ENCODE results near the gene GCNT2.
"Not testable (repeated sequence)": the region's sequence is repeated elsewhere in the genome, so short reads cannot be mapped to it uniquely, and the experiment has no call there.

The GCNT2 gene

DNA sequence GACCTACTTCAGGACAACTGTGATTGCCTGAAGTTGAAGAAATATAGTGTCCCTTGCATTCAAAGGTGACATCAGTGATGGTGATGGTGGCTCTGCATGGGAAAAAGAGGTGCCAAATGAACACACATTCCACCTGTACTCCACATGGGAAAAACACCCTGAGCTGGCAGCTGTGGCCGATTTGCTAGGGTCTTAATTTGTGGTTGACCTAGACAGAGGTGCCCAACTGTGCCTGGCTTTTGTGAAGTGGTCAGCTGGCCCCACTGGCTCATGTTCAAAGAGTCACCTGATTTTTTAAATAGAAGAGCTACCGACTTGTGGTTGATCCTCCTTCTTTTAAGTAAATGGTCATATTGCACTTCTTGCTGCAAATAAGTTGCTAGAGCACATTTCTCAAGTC is 7.6 kb upstream of the GCNT2 start:
- in situ Hi-C loops (cut with MboI; ENCODE audit: low sequenced_read_pairs): loop anchor here (10.0 kb wide), 1 partner anchor 291 kb away; no protein-coding TSS in a partner anchor

DNA sequence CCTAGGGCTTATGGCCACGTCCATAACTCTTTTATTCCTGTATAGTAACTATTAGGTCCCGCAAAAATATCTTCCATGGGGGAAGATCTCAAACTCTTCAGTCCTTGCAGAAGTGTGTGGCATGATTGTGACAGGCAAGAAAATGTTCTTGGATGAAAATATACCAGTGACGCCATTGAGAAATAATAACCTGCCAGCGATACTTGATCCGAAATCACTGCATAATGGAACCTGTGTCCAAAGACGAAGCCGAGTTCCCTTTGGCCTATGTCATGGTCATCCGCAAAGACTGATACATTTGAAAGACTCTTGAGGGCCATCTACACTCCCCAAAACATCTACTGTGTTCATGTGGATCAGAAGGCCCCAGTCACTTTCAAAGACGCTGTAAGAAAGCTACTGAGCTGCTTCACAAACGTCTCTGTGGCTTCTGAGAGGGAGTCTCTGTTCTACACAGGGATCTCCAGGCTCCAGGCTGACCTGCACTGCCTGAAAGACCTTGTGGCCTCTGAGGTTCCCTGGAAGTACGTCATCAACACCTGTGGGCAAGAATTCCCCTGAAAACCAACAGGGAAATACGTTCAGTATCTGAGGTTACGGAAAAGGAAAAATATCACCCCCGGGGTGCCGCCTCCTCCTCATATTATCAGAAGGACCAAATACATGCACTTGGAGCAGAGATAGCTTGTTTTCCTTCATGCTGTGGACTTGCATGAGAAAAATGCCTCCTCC is 6.9 kb upstream of the GCNT2 start:
- in situ Hi-C loops (cut with MboI; ENCODE audit: low sequenced_read_pairs): loop anchor here (10.0 kb wide), 1 partner anchor 291 kb away; no protein-coding TSS in a partner anchor

DNA sequence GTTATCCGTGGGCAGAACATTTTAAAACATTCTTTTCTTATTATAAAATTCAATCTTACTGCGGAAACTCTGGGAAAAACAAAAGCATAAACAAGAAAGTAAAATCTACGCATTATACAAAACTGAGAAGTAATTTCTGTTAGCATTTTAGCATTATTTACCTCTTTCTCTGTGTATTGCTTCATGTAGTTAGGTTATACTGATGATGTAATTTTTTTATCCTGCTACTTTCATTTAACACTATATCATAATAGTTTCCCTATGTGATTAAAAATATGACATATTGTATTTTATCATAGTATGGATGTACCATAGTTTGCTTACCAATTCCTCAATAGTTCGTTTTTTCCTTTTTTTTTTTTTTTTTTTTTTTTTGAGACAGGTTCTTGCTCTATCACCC is 4.2 kb upstream of the GCNT2 start:
- in situ Hi-C loops (cut with MboI; ENCODE audit: low sequenced_read_pairs): loop anchor here (10.0 kb wide), 1 partner anchor 288 kb away; no protein-coding TSS in a partner anchor

GRCh38 chr6:10518557-10519407 is 2.4 kb upstream of the GCNT2 start:
- in situ Hi-C loops (cut with MboI; ENCODE audit: low sequenced_read_pairs): loop anchor here (10.0 kb wide), 1 partner anchor 286 kb away; no protein-coding TSS in a partner anchor

DNA sequence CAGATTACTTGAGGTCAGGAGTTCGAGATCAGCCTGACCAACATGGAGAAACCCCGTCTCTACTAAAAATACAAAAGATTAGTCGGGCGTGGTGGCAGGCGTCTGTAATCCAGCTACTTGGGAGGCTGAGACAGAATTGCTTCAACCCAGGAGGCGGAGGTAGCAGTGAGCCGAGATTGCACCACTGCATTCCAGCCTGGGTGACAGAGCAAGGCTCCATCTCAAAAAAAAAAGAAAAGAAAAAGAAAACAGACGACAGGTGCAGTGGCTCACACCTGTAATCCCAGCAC is 1.8 kb upstream of the GCNT2 start:
- in situ Hi-C loops (cut with MboI; ENCODE audit: low sequenced_read_pairs): loop anchor here (10.0 kb wide), 1 partner anchor 285 kb away; no protein-coding TSS in a partner anchor

DNA sequence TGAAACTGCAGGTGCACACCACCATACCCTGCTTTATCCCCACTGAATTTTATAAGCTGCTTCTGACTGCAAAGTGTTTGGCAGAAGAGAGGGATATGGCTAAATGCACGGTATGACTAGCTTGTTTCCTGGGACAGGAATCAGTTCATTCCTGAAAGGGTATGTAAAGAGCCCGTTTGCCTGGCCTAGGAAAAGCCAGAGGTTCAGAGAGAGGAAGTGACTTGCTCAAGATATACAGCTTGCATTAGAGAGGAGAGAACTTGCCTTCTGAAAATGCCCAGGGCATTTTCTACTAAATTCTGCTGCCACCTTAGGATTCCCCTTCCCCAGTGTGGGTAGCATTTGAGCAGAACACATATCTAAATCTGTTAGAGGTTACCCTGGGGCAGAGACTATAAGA is 683 bp upstream of the GCNT2 start:
- in situ Hi-C loops (cut with MboI; ENCODE audit: low sequenced_read_pairs): no loop called here

DNA sequence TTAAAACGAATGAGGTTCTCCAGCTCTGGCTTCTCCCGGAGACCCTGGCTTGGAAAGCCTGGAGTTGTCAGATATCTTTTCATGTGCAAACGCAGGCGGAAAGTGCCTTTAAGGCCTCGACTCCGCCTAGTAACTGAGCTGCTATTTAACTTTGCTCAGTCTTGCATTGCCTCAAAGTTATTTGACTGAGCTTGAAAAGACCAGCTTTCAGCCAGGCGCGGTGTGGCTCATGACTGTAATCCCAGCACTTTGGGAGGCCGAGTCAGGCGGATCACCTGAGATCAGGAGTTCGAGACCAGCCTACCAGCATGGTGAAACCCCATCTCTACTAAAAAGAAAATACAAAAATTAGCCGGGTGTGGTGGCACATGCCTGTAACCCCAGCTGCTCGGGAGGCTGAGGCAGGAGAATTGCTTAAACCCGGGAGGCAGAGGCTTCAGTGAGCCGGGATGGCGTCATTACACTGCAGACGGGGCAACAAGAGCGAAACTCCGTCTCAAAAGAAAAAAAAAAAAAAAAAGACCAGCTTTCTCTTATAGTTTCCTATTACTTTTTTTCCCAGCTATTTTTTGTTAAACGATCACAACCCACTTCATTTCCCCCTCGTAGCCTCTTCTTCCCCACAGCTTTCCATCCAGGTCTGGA is 1.9 kb downstream of the GCNT2 start:
- in situ Hi-C loops (cut with MboI; ENCODE audit: low sequenced_read_pairs): no loop called here

DNA sequence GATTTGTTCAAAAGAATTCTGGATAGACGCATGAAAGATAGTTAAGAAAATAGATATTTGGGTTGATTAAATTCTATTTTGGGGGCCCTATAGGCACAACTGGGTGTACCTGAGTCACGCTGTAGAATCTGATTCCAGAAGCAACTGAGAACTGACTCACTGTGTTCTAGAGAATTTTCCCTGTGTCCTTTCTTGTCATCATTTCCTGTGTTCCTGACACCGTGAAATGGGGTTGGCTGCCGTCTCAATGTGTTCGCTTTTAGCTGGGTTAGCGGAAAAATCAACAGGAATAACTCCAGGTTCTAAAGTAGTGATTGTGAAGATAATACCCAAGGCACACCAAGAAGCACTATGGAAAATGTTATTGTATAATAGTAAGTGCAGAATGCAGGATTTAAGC is 5.0 kb downstream of the GCNT2 start:
- in situ Hi-C loops (cut with MboI; ENCODE audit: low sequenced_read_pairs): no loop called here

- in situ Hi-C loops (cut with MboI; ENCODE audit: low sequenced_read_pairs): no loop called here
Measured at GRCh38 chr6:10528158-10528981, 7.2 kb downstream of the GCNT2 start.

- in situ Hi-C loops (cut with MboI; ENCODE audit: low sequenced_read_pairs): no loop called here
Measured at GRCh38 chr6:10529231-10529801, 8.2 kb downstream of the GCNT2 start.

- in situ Hi-C loops (cut with MboI; ENCODE audit: low sequenced_read_pairs): not testable (repeated sequence)
Measured at GRCh38 chr6:10529828-10530374, 8.8 kb downstream of the GCNT2 start.

DNA sequence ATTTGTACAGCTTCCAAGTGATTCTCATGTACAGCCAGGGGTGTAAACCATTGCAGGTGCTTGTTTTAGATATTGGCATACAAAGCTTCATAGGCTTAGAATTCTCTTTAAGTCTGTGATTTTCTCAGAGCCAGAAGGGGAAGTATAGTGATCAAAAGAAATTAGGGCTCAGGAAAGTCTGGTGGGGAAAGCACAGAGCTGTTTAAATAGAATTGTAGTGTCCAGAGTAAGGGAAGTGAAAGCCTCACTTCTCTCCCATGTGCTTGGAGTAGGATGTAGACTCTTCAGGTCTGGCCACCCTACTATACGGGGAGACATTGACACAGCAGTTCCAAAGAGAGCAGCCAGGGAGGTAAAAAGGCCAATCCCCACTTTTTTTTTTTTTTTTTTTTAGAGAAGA is 10.4 kb downstream of the GCNT2 start:
- in situ Hi-C loops (cut with MboI; ENCODE audit: low sequenced_read_pairs): no loop called here

DNA sequence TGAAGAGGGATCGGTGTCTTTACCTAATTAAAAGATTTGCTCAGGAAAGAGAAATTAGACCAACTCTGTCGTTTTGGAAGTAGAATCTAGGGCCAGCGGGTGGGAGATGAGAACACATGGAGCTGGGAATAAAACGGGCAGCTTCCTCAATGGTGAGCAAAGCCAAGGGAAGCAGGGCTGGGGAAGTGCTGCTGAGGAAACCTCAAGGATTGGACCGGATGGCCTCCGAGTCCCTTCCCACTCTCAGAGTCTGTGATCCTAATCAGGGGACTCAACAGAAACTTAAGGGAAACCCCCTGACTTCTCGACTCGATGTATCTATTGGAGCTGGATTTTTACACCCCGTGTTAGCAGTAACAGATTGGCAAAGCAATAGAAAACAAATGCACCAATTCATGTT is 10.8 kb downstream of the GCNT2 start:
- in situ Hi-C loops (cut with MboI; ENCODE audit: low sequenced_read_pairs): no loop called here

DNA sequence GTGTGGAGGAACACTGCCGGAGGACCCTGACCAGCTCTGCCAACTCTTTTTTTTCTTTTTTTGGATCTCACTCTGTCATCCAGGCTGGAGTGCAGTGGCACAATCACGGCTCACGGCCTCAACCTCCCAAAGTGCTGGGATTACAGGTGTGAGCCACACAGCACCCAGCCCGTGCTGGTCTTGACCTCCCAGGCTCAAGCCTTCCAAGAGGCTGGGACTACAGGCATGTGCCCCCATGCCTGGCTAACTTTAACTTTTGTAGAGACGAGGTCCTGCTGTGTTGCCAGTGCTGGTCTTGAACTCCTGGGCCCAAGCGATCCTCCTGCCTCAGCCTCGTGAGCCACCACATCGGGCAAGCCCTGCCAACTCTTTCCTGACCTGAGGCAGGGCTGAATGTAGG is 11.2 kb downstream of the GCNT2 start:
- in situ Hi-C loops (cut with MboI; ENCODE audit: low sequenced_read_pairs): no loop called here

GRCh38 chr6:10534419-10534762 is 13.2 kb downstream of the GCNT2 start:
- in situ Hi-C loops (cut with MboI; ENCODE audit: low sequenced_read_pairs): no loop called here

DNA sequence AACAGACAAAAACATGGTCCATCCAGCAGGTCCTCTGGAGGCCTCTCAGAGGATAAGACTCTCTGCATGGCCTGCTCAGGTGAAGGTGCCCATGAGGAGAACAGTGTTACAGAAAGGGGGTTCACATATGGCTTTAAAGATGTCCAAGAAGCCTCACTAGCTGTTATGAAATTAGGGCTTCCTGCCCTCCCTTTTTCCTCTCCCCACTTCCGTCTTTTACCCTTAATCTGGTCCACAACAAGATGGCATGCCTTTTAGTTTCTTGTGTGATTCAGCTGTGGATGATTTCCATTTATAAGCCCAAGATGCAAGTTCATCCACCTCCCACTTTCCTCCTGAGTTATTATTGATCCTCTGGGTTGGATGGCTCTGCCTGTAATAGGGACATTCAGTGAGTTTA is 14.0 kb downstream of the GCNT2 start:
- in situ Hi-C loops (cut with MboI; ENCODE audit: low sequenced_read_pairs): no loop called here

DNA sequence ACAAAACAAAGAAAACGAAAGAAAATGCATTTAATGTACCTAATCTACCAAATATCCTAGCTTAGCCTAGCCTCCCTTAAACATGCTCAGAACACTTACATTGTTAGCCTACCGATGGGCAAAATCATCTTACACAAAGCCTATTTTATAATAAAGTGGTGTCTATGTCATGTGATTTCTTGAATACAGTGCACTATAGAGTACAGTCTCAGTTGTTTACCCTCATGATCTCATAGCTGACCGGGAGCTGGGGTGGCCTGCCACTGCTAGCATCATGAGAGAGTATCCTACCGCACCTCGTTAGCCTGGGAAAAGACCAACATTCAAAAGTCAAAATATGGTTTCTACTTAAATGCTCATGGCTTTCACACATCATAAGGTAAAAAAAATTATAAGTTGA is 16.6 kb downstream of the GCNT2 start:
- in situ Hi-C loops (cut with MboI; ENCODE audit: low sequenced_read_pairs): no loop called here

- in situ Hi-C loops (cut with MboI; ENCODE audit: low sequenced_read_pairs): no loop called here
Measured at GRCh38 chr6:10540073-10540746, 19.1 kb downstream of the GCNT2 start.

DNA sequence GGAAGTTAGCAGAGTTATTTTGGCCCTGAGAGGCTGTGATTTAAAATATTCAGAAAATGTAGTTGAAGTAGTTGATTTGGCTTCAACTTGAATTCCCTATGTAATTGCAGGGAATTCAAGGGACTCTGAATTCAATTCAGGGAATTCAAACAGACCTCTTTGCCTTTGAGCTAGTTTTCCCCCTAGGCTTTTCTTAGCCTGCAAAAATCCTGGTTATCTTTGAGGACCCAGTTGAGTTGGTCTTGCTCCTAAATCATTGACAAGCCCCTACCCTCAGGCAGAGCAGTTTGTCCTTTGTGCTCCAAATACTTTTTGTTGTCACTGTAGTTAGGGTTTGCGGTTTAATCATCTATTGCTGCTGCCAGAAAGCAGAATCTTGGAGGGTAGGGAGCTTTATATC is 20.4 kb downstream of the GCNT2 start:
- in situ Hi-C loops (cut with MboI; ENCODE audit: low sequenced_read_pairs): no loop called here

DNA sequence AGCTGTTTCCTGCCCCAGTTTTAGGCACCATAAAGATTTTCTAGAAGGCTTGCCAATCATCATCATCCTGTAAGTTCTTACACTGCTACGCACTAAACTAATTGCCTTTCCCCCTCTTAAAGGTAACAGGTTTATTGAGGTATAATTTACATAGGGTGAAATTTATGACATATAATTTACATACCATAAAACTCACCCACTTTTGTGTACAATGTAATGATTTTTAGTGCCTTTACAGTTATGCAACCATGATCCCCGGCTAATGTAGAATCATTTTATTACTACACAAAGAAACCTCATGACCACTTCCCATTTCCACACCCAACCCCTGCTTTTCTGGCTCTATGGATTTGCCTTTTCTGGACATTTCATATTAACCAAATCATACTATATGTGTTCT is 21.1 kb downstream of the GCNT2 start:
- in situ Hi-C loops (cut with MboI; ENCODE audit: low sequenced_read_pairs): no loop called here

Data from HL-60/S4 treated with retinoic acid at 250 ng/mL for 4 days and 3 days (cell line).